Fibroblast of skin of left biceps (primary cell): Measurements from ENCODE around the gene JCHAIN.
A peak's percentile ranks its signal among the peaks of the same experiment; 100 is the strongest.

ENCODE experiments used
- DNase-seq, 2 experiments: peaks; one replicate each; pipeline ENCODE4 v3.0.0-alpha.2; 2013; ENCODE audit warnings: low read depth in 2 of 2

Gene JCHAIN

DNA sequence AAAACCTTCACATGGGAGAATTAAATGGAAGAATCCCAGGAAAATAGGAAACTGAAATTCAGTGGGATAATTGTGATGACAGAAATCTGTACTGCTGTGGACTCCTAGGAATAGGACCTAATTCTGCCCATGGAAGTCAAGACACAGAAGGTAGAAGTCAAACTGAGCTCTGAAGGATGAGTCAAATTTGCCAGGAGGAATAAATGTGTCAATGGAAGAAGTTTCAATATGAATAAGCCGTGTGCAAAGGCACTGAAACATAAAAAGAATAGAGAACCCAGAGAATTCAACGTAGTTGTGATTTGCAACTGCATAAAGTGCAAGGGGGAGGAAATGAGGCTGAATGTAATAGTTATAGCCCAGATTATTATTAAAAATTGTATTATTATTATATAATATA lies 26.1 kb downstream of the JCHAIN start:
- DNase-seq: no peak

DNA sequence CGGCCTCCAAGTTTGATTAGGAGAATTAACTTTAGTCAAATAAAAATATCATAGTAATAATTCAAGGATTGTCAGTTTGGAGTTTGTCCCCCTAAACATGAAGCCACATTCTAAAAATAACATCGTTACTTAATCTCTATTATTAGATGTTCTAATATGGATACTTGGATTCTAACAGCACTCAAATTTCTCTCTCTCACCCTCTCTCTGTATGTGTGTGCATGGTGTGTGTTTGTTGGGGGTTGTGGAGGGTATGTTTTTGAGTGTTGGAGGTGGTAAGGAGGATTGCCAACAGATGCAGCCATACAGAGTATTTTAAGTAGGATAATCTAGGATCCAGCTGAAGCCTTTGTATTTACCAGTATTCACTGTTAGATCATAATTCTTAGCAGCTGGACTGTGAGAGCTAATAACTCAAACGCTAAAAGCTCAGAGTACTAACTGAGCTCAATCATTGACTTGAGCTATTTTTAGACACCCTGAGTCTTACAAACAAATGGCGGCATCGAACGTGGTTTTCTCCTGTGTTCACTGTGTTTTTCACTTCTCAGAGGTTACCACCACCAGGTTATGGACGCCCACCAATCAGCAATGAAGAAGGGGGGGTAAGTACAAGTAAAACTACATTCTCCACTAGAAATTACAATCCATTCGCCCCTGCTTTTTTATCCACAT lies 28.9 kb downstream of the JCHAIN start:
- peak in 1 of 2 experiments; percentile 19 for DNase-seq

DNA sequence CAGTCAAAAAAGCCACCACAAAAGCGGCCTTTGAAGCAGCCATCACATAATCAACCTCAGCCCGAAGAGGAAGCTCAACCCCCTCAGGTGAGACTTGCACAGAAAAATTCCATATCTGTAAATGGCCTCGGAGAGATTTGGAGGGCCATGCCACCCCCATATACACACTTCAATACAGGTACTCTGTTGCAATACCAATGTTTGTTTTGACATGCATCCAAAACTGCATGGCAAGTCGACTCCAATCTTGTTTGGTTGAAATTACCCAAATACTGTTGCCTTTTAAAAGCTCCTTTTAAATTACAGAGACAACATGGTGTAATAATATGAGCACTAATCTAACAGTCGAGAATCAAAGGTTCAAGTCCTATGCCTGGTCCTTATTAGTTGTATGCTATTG lies 31.8 kb downstream of the JCHAIN start:
- no peak for DNase-seq

DNA sequence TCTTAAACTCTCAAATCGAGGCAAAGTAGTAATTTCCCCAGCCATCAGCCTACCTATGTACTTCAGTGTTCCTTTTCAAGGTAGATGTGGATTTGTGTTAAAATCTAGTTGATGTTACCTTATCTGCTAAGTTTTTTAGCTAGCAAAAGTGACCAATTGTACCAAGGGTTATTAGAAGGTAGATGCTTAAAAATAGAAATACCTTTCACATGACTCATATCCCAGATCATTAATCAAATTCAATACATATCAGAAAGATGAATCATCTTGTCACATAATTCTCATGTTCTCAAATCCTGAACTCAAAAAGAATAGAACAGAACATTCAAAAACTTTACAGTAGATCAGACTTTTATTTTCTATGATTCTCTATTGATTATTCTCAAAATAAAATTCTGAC lies 34.3 kb downstream of the JCHAIN start:
- peak; percentile 6 to 15 for DNase-seq

DNA sequence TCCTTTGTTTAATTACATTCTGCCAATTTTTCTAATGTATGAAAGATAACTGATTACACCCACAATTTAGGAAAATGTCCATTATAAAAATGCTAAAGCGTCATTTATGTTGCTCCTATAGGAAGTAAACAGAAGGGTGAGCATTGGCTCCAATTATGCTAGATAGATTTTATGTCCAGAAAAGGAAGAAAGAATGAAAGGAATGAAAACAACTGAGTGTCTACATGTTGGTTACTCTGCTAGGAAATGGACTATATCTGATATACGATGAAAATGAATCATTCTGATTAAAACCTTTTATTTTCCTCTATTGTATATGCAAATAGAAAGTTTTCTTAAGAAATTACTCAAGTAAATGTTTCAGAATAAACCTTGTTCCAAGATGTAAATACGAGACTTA lies 36.1 kb downstream of the JCHAIN start:
- DNase-seq: no peak

GRCh38 chr4:70629469-70630090 lies 36.7 kb downstream of the JCHAIN start:
- no peak for DNase-seq

- no peak for DNase-seq
These were observed 37.9 kb downstream of the JCHAIN start, which contains the start of gene ENAM for GRCh38 chr4:70628444-70628843. TSS of gene ENAM (plus strand) at chr4:70628744. CDS start at chr4:70629501, 757 bp downstream.

DNA sequence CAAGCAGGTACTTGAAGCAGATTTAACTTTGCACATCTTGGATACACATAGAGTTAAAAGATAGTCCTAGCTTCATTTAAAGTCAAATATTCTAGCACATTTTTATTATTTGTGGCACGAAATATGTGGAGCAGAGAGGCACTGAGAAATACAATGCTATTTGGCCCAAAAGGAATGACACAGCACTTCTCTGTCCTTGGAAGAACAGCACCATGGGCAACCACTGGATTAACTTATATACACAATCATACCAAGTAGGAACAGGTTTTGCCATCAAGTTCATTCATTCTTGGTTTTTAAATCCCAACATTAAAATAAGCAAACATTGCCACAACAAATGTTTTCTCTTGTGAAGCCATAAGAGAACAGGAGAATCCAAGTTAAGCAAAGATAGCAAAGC lies 38.7 kb downstream of the JCHAIN start:
- no peak for DNase-seq

- no peak for DNase-seq
These were observed 42.0 kb downstream of the JCHAIN start for GRCh38 chr4:70624226-70624793.

GRCh38 chr4:70623323-70623722 lies 43.0 kb downstream of the JCHAIN start:
- DNase-seq: no peak

DNA sequence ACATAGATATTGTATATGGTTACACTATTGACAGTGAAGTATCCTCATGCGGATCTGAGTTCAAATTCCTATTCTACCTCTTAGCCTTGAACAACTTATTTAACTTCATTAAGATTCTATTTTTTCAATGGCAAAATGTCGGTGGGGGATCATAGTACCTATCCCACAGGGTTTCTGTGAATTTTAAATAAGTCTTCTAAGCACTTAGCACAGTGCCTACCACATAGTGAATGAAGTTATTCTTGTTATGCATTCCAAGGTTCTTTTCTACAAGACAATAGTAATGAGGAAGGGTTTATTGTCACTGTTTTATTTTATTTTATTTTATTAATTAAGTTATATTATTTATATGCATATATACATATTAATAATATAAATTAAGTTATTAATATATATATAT lies 46.5 kb downstream of the JCHAIN start:
- no peak for DNase-seq

DNA sequence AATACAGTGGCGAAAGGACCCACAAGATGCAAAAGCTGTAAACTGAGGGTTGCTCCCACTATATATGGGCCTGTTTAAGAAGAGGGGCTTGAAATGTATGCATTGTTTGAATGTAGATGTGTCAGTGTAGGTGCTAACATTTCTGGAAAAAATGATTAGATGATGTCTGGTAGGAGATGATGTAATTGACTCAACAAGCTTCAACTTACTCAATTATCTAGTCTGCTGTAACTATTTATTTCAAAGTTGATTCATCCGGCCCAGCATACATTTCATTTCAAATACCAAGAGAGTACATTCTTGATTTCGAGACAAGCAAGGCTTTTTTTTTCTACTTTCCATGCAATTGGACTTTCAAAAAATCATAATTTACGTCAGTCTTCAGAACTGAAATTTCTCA lies 47.0 kb downstream of the JCHAIN start:
- DNase-seq: no peak

GRCh38 chr4:70614184-70614555 lies 52.1 kb downstream of the JCHAIN start:
- DNase-seq: no peak

GRCh38 chr4:70613306-70614183 lies 52.8 kb downstream of the JCHAIN start:
- no peak for DNase-seq

GRCh38 chr4:70608324-70608723 lies 58.0 kb downstream of the JCHAIN start:
- no peak for DNase-seq

- DNase-seq: no peak
These were observed 58.9 kb downstream of the JCHAIN start for GRCh38 chr4:70607334-70607853.

DNA sequence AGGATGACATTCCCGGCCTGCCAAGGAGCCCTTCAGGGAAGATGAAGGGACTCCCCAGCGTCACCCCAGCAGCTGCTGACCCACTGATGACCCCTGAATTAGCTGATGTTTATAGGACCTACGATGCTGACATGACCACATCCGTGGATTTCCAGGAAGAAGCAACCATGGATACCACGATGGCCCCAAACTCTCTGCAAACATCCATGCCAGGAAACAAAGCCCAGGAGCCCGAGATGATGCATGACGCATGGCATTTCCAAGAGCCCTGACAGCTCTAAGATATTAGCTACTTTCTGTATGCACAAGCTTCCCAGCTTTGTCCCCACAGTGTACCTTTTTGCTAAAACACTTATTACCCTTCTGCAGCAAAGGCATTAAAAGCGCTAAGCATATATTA lies 59.8 kb downstream of the JCHAIN start:
- no peak for DNase-seq
